Small intestine (tissue), 7 donors: ENCODE measurements around the gene RELN. TPM values are rescaled to one million over a fixed set of nuclear protein-coding genes. Genes with fewer than 3 reads are reported as not detected.

ENCODE experiments used
- DNase-seq, 2 donors: peaks; one replicate each; pipeline versions ENCODE4 v3.0.0 to v3.0.0-alpha.2; 2013
- FAIRE-seq: peaks from 2 replicates; lab custom pipeline; 2012; peaks lifted over from hg19 to GRCh38; lab: Jason Lieb, UNC
- H3K27ac ChIP-seq, 3 donors: one replicate each; pipeline ENCODE4 v1.5.1; 2013; ENCODE audit warnings: low read length in 2 of 3, mild to moderate bottlenecking in 2 of 3, control low read depth in 1 of 3, inconsistent platforms in 1 of 3, low read depth in 1 of 3, moderate library complexity in 1 of 3
- H3K27me3 ChIP-seq, 3 donors: one replicate each; pipeline ENCODE4 v1.6.1; 2013; ENCODE audit warnings: low read length in 3 of 3, inconsistent platforms in 1 of 3; ENCODE audit not compliant: control insufficient read depth in 3 of 3, insufficient read depth in 3 of 3
- H3K36me3 ChIP-seq, 3 donors: one replicate each; pipeline ENCODE4 v1.6.1; 2013; ENCODE audit warnings: low read length in 3 of 3, inconsistent platforms in 1 of 3, low read depth in 1 of 3, mild to moderate bottlenecking in 1 of 3, moderate library complexity in 1 of 3; ENCODE audit not compliant: control insufficient read depth in 3 of 3, insufficient read depth in 2 of 3
- H3K4me1 ChIP-seq, 3 donors: one replicate each; pipeline ENCODE4 v1.6.1; 2013; ENCODE audit warnings: low read length in 2 of 3, inconsistent platforms in 1 of 3, low read depth in 1 of 3, mild to moderate bottlenecking in 1 of 3, moderate library complexity in 1 of 3; ENCODE audit not compliant: control insufficient read depth in 3 of 3, insufficient read depth in 2 of 3
- H3K4me3 ChIP-seq, 3 donors: one replicate each; pipeline ENCODE4 v1.5.1; 2013; ENCODE audit warnings: low read length in 3 of 3, control low read depth in 1 of 3, inconsistent platforms in 1 of 3, low read depth in 1 of 3, mild to moderate bottlenecking in 1 of 3, moderate library complexity in 1 of 3
- H3K9me3 ChIP-seq, 2 donors: one replicate each; pipeline ENCODE4 v1.6.1; 2013; ENCODE audit warnings: low read depth in 1 of 2, low read length in 1 of 2; ENCODE audit not compliant: control insufficient read depth in 2 of 2, insufficient read depth in 1 of 2
- WGBS, 3 donors: extraction: QIAGEN DNeasy Blood & Tissue Kit; methylation state at CpG; one replicate each; pipeline ENCODE4 v1.1.7; 2013; 5-methylcytosine and 5-hydroxymethylcytosine counted together
- polyA plus RNA-seq, 4 donors: library from polyadenylated mRNA; stranded (reverse) in 3 of 4; unstranded in 1 of 4; fragments of 200-250 nt in 3 of 4; fragments of 120-200 nt in 1 of 4; gene quantifications; one replicate each; pipeline versions ENCODE4 v1.2.1 to v1.2.3, GENCODE V29; 2013
- donor health status: healthy with polysubstance abuse.
- donor health status: control.
- donor health status: control.
- donor health status: Bipolar disorder and iron deficiency.
- donor health status: healthy.

Gene RELN
- polyA plus RNA-seq, 4 donors: 3.4 to 8.1 TPM; not detected in 2

GRCh38 chr7:103668279-103668941, 321.0 kb downstream of the RELN start:
- no peaks in the 10 kb centered on the region for H3K4me1 ChIP-seq
- no peak overlapping the region for H3K27ac ChIP-seq
- DNase-seq: no peak
- WGBS, 3 donors: 86 to 99% (median 91%) methylated on average over 2 of the region's 2 CpGs
- no peak overlapping the region for H3K4me3 ChIP-seq
- no peaks in the 10 kb centered on the region for H3K27me3 ChIP-seq
- H3K9me3 ChIP-seq: no peaks in the 10 kb centered on the region
- no peaks in the 10 kb centered on the region for H3K36me3 ChIP-seq
- FAIRE-seq: no peak

GRCh38 chr7:103666326-103666725, 323.1 kb downstream of the RELN start:
- no peaks in the 10 kb centered on the region for H3K36me3 ChIP-seq
- WGBS, 3 donors: 82 to 91% (median 90%) methylated on average over 1 of the region's 1 CpG

GRCh38 chr7:103664577-103664976, 324.9 kb downstream of the RELN start:
- Histone ChIP-seq H3K36me3 (no peaks in the 10 kb centered on the region), H3K27me3 (no peaks in the 10 kb centered on the region)

More at GRCh38 chr7:103666326-103666725, 323.1 kb downstream of the RELN start:
- H3K4me1 ChIP-seq: no peaks in the 10 kb centered on the region
- no peak overlapping the region for H3K27ac ChIP-seq
- no peak for DNase-seq
- H3K27me3 ChIP-seq: no peaks in the 10 kb centered on the region
- no peaks in the 10 kb centered on the region for H3K9me3 ChIP-seq
- FAIRE-seq: no peak
- H3K4me3 ChIP-seq: no peak overlapping the region

GRCh38 chr7:103660455-103661371, 328.7 kb downstream of the RELN start:
- DNase-seq (peak in 1 of 2 donors; percentile 5), FAIRE-seq (no peak)
- Histone ChIP-seq H3K27me3 (no peaks in the 10 kb centered on the region), H3K4me3 (no peak overlapping the region), H3K36me3 (no peaks in the 10 kb centered on the region), H3K9me3 (no peaks in the 10 kb centered on the region), H3K27ac (no peak overlapping the region), H3K4me1 (no peaks in the 10 kb centered on the region)
- WGBS, 3 donors: 72 to 84% (median 75%) methylated on average over 7 of the region's 7 CpGs

More at GRCh38 chr7:103664577-103664976, 324.9 kb downstream of the RELN start:
- DNase-seq (no peak), FAIRE-seq (no peak)
- Histone ChIP-seq H3K9me3 (no peaks in the 10 kb centered on the region), H3K4me3 (no peak overlapping the region), H3K27ac (no peak overlapping the region), H3K4me1 (no peaks in the 10 kb centered on the region)
- WGBS, 3 donors: 80 to 93% (median 83%) methylated on average over 1 of the region's 1 CpG

GRCh38 chr7:103658055-103659005, 331.1 kb downstream of the RELN start:
- Histone ChIP-seq H3K4me1 (no peaks in the 10 kb centered on the region), H3K36me3 (no peaks in the 10 kb centered on the region), H3K9me3 (no peaks in the 10 kb centered on the region), H3K4me3 (no peak overlapping the region), H3K27ac (no peak overlapping the region), H3K27me3 (no peaks in the 10 kb centered on the region)
- 74 to 82% (median 74%) methylated on average over 4 of the region's 4 CpGs for WGBS, 3 donors
- FAIRE-seq: no peak
- DNase-seq: no peak

- FAIRE-seq (no peak), DNase-seq (no peak)
- no peaks in the 10 kb centered on the region for H3K27me3 ChIP-seq
- no peak overlapping the region for H3K4me3 ChIP-seq
- no peaks in the 10 kb centered on the region for H3K36me3 ChIP-seq
- 26 to 53% (median 36%) methylated on average over 4 of the region's 4 CpGs for WGBS, 3 donors
- no peaks in the 10 kb centered on the region for H3K4me1 ChIP-seq
- no peaks in the 10 kb centered on the region for H3K9me3 ChIP-seq
- H3K27ac ChIP-seq: no peak overlapping the region
These were observed 332.0 kb downstream of the RELN start for GRCh38 chr7:103657474-103657894.

GRCh38 chr7:103656221-103656620, 333.2 kb downstream of the RELN start:
- no peaks in the 10 kb centered on the region for H3K36me3 ChIP-seq
- H3K4me1 ChIP-seq: no peaks in the 10 kb centered on the region
- DNase-seq: no peak
- FAIRE-seq: no peak
- no peak overlapping the region for H3K4me3 ChIP-seq
- no peaks in the 10 kb centered on the region for H3K9me3 ChIP-seq
- H3K27ac ChIP-seq: no peak overlapping the region
- H3K27me3 ChIP-seq: no peaks in the 10 kb centered on the region
